Thyroid gland (tissue), 4 donors: ENCODE measurements around the gene PI16.

Experiments
- CTCF ChIP-seq, 6 experiments: fragments of 200-600 bp in 3 of 6; fragments of 450-650 bp in 3 of 6; sonication (generic) in 3 of 6; IDR thresholded peaks; one replicate each; pipeline ENCODE4 v1.5.1; 2016 to 2019; ENCODE audit warnings: antibody characterized with exemption in 6 of 6, mild to moderate bottlenecking in 2 of 6, inconsistent platforms in 1 of 6, moderate library complexity in 1 of 6
- POLR2A ChIP-seq, 2 donors: fragments of 450-650 bp; IDR thresholded peaks; one replicate each; pipeline ENCODE4 v1.6.1; 2017; ENCODE audit warnings: antibody characterized with exemption in 2 of 2, mild to moderate bottlenecking in 2 of 2, moderate library complexity in 1 of 2

GRCh38 chr6:37008484-37009465 is 54.2 kb downstream of the PI16 start:
- TF ChIP-seq CTCF (IDR thresholded peaks at IDR 0.05), result no peak
- TF ChIP-seq POLR2A (IDR thresholded peaks at IDR 0.05), result no peak
